Right lobe of liver (tissue), 6 donors: ENCODE results near the gene H3-3A. TPM values are rescaled to one million over a fixed set of nuclear protein-coding genes. Genes with fewer than 3 reads are reported as not detected.

ENCODE experiments used
- ATAC-seq, 4 donors: fragments of 200-7000 bp; cut with Tn5 transposase; one replicate each; pipeline ENCODE4 v1.9.1; 2020; ENCODE audit warnings: mild to moderate bottlenecking in 4 of 4, moderate library complexity in 4 of 4
- DNase-seq, 3 donors: peaks; one replicate each; pipeline ENCODE4 v3.0.0-alpha.2; 2020
- H3K27ac ChIP-seq, 3 donors: fragments of 200-600 bp; one replicate each; pipeline ENCODE4 v1.8.0; 2022
- H3K27me3 ChIP-seq, 2 donors: fragments of 200-600 bp; one replicate each; pipeline ENCODE4 v1.8.0; 2022
- H3K36me3 ChIP-seq, 4 donors: fragments of 200-600 bp; sonication (generic) in 1 of 4; one replicate each; pipeline versions ENCODE4 v1.5.1 to v1.8.0; 2017 to 2022; ENCODE audit warnings: control low read depth in 1 of 4
- H3K4me1 ChIP-seq, 4 donors: fragments of 200-600 bp; sonication (generic) in 1 of 4; one replicate each; pipeline versions ENCODE4 v1.5.1 to v1.8.0; 2017 to 2022; ENCODE audit warnings: control low read depth in 1 of 4
- H3K4me3 ChIP-seq, 3 donors: fragments of 200-600 bp; one replicate each; pipeline ENCODE4 v1.8.0; 2022
- H3K9me3 ChIP-seq, 4 donors: fragments of 200-600 bp; sonication (generic) in 1 of 4; one replicate each; pipeline versions ENCODE4 v1.5.1 to v1.8.0; 2017 to 2022; ENCODE audit warnings: control low read depth in 1 of 4
- POLR2A ChIP-seq: fragments of 450-650 bp; IDR thresholded peaks from one replicate; pipeline ENCODE4 v1.6.1; 2017; ENCODE audit warnings: antibody characterized with exemption, mild to moderate bottlenecking
- WGBS: methylation state at CpG from one replicate; pipeline ENCODE4 v1.1.6; 2018; ENCODE audit warnings: low coverage, low lambda C conversion rate; ENCODE audit not compliant: insufficient coverage; ENCODE audit errors: missing lambda C conversion rate; 5-methylcytosine and 5-hydroxymethylcytosine counted together
- intact Hi-C, 2 donors: fragments of 100-400 bp; cut with DNase I; formaldehyde crosslinking; loops; one replicate each; pipeline versions ENCODE4 v1.11.2 to v1.14.1; 2022
- total RNA-seq, 6 experiments: library from RNA; depleted of rRNA in 2 of 6; stranded (reverse); fragments of >200 nt in 2 of 6; fragmentation: NEBNext Ultra II Directional in 3 of 6; extraction: Animal tissue kit (Norgen Biotek cat#: 25700) in 3 of 6; gene quantifications; one replicate each; pipeline versions ENCODE4 v1.1.0 to v1.2.4, GENCODE V29; 2016 to 2023
- TF ChIP-seq, protein P1 (sequence below), 4 donors: fragments of 200-600 bp in 3 of 4; fragments of 450-650 bp in 1 of 4; IDR thresholded peaks; one replicate each; pipeline versions ENCODE4 v1.5.1 to v1.8.0; 2016 to 2022; ENCODE audit warnings: antibody characterized with exemption in 4 of 4, mild to moderate bottlenecking in 2 of 4
- donor health status: DM: no; HTN: yes; CAD: no.
- donor health status: DM: no; HTN: no; CAD: no.
- donor health status: DM: no; HTN: no; CAD: no.
- donor health status: DM: no; HTN: yes; CAD: no.
- donor health status: DM: no; HTN: yes; CAD: no.

H3-3A gene
- total RNA-seq, 6 experiments from 2014 or later = 132 to 185 (median 156) TPM

DNA sequence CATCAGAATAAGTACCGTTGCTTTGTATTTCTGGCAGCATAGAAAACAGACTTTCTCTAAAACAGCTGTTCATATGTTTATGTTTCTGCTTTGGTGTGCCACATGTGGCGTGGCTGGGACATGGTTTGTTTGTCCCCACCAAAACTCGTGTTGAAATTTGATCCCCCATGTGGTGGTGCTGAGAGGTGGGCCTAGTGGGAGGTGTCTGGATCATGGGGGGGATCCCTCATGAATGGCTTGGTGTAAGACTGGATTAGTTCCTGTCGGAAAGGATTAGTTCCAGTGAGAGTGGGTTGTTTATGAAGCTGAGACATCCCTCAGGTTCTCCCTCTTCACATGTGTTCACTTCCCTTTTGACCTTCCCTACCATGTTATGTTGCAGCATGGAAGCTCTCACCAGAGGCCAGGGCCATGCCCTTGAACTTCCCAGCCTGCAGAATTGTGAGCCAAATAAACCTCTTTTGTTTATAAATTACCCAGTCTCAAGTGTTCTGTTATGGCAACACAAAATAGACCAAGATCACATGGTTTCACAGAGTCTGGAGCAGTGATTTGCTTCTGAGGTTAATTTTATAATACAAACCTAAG lies 17.9 kb upstream of the H3-3A start:
- 71% methylated on average over 3 of the region's 4 CpGs for WGBS
- intact Hi-C loops = no loop called here
- Histone ChIP-seq H3K36me3 (no peaks in the 10 kb centered on the region), H3K27ac (no peak overlapping the region), H3K4me3 (no peak overlapping the region), H3K27me3 (no peaks in the 10 kb centered on the region), H3K9me3 (no peaks in the 10 kb centered on the region), H3K4me1 (no peaks in the 10 kb centered on the region)
- DNase-seq (no peak), ATAC-seq (no peak)
- TF ChIP-seq, protein P1, sequence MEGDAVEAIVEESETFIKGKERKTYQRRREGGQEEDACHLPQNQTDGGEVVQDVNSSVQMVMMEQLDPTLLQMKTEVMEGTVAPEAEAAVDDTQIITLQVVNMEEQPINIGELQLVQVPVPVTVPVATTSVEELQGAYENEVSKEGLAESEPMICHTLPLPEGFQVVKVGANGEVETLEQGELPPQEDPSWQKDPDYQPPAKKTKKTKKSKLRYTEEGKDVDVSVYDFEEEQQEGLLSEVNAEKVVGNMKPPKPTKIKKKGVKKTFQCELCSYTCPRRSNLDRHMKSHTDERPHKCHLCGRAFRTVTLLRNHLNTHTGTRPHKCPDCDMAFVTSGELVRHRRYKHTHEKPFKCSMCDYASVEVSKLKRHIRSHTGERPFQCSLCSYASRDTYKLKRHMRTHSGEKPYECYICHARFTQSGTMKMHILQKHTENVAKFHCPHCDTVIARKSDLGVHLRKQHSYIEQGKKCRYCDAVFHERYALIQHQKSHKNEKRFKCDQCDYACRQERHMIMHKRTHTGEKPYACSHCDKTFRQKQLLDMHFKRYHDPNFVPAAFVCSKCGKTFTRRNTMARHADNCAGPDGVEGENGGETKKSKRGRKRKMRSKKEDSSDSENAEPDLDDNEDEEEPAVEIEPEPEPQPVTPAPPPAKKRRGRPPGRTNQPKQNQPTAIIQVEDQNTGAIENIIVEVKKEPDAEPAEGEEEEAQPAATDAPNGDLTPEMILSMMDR (IDR thresholded peaks at IDR 0.05) = no peak

DNA sequence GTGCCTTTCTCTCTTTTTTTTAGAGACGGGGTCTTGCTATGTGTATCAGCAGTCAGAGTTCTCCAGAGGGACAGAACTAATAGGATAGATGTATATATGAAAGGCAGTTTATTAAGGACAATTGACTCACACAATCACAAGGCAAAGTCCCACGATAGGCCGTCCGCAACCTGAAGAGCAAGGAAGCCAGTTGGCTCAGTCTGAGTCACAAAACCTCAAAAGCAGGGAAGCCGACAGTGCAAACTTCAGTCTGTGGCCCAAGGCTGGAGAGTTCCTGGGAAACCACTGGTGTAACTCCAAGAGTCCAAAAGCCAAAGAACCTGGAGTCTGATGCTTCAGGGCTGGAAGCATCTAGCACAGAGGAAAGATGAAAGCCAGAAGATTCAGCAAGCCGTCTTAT lies 16.3 kb upstream of the H3-3A start:
- intact Hi-C loops = no loop called here
- Histone ChIP-seq H3K36me3 (no peaks in the 10 kb centered on the region), H3K4me1 (no peaks in the 10 kb centered on the region), H3K9me3 (no peaks in the 10 kb centered on the region), H3K27ac (no peak overlapping the region), H3K27me3 (no peaks in the 10 kb centered on the region), H3K4me3 (no peak overlapping the region)
- WGBS = 63% methylated on average over 5 of the region's 6 CpGs
- DNase-seq (no peak), ATAC-seq (peak in 3 of 4 donors; percentile 55 to 67 (median 59))
- TF ChIP-seq POLR2A = no peak
- TF ChIP-seq, protein P1 (IDR thresholded peaks at IDR 0.05) = no peak

DNA sequence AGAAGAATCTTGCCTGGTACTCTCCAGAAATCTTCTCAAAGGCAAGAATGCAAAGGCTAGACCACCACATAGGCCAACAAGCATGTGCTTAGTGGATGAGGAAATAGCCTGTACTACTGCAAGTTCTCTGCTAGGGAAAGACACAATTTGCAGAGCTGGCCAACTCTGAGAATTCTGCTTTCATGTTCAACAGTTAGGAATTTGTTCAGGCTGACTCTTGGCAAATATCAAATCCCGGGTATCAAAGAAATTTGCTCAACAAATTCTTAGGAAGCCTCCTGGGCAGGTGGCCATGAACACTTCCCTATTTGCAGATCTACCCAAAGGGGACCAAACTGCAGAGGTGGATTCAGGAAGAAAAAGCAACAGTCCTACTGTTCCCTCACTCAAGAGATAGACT lies 15.0 kb upstream of the H3-3A start:
- no peak overlapping the region for H3K27ac ChIP-seq
- intact Hi-C loops = no loop called here
- no peaks in the 10 kb centered on the region for H3K4me1 ChIP-seq
- H3K36me3 ChIP-seq = no peaks in the 10 kb centered on the region
- no peaks in the 10 kb centered on the region for H3K9me3 ChIP-seq
- ATAC-seq (peak in 2 of 4 donors; percentile 12 to 37), DNase-seq (no peak)
- no peaks in the 10 kb centered on the region for H3K27me3 ChIP-seq
- no peak for TF ChIP-seq POLR2A
- TF ChIP-seq, protein P1 (IDR thresholded peaks at IDR 0.05) = no peak
- no peak overlapping the region for H3K4me3 ChIP-seq
- WGBS = 8% methylated on average over 1 of the region's 1 CpG

DNA sequence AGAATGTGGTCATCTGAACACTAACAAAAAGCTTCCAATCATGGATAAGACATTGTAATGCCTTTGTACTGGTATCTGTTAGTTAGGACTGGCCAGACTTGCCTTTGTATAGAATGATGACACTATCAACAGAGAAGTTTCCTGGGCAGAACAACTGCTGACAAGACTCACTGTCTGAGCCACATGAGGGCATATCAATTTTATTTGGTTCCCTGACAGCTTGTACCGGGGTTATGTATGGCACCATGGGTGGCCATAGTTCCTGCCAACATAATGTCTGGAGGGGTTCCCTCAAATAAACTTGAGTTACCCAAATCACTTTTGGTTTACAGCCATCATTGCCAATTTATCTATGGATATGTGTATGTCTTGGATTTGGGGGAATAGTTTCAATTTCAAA lies 13.6 kb upstream of the H3-3A start:
- Histone ChIP-seq H3K27ac (no peak overlapping the region), H3K27me3 (no peaks in the 10 kb centered on the region), H3K9me3 (no peaks in the 10 kb centered on the region), H3K4me3 (no peak overlapping the region), H3K4me1 (no peaks in the 10 kb centered on the region), H3K36me3 (no peaks in the 10 kb centered on the region)
- WGBS = no CpG with 5 or more reads among the region's 1 CpG
- ATAC-seq = no peak
- TF ChIP-seq, protein P1 (IDR thresholded peaks at IDR 0.05) = no peak
- no peak for TF ChIP-seq POLR2A
- no peak for DNase-seq
- intact Hi-C loops = no loop called here

DNA sequence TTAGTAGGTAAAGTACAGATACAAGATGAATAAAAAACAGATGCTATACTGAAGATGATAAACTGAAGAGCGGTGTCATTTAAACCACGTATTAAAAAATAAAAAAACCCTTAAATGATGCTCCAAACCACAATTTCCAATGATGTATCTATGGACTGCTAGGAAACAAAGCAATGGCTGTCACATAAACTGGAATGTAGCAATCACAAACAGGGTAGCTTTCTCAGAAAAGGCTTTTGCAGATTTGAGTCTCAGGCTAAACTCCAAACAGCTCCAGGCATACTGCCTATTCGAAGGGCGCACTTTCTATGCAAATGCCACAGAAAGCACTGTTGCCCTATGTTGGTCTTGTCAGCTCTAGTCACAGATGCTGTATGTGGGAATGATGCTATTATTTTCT lies 12.4 kb upstream of the H3-3A start:
- H3K27ac ChIP-seq = no peak overlapping the region
- 96% methylated on average over 2 of the region's 4 CpGs for WGBS
- intact Hi-C loops = no loop called here
- H3K4me3 ChIP-seq = no peak overlapping the region
- H3K9me3 ChIP-seq = no peaks in the 10 kb centered on the region
- TF ChIP-seq POLR2A = no peak
- no peaks in the 10 kb centered on the region for H3K36me3 ChIP-seq
- no peak for ATAC-seq
- no peak for DNase-seq
- no peaks in the 10 kb centered on the region for H3K27me3 ChIP-seq
- H3K4me1 ChIP-seq = no peaks in the 10 kb centered on the region
